ENCODE data around the gene FKBP15. TPM values are rescaled to one million over a fixed set of nuclear protein-coding genes. Genes with fewer than 3 reads are reported as not detected.

FKBP15 gene
- total RNA-seq, 1 experiment from 2014 or later, result 33.5 TPM

DNA sequence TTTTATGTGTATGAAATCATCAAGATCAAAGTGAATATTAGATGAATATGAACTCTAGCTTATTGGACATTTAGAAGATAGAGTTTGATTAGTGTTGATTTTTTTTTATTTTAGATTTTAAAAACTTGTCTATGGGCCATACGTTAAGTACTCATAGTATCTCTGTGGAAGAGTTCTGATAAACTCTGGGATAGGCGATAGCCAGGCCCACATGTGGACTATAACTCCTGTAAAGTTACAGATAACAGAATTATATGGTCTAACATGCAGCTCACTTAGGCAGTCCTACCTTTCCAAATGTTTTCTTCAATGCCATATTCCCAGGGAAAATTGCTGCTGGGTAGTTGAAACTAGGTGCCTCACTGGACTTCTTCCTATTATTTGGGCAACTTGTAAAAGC, 10.6 kb upstream of the FKBP15 start:
- Histone ChIP-seq H3K79me2 (ENCODE audit: low read depth) (no peaks in the 10 kb centered on the region), H3F3A (ENCODE audit: insufficient read depth, low read depth) (peaks cover 4% of the 10 kb centered on the region; the same call in 1 of the 2 replicates), H3K9me3 (ENCODE audit: insufficient read depth, low read depth) (no peaks in the 10 kb centered on the region), H3K4me1 (replicated peaks; ENCODE audit: insufficient read depth) (peaks cover 12% of the 10 kb centered on the region), H3K36me3 (ENCODE audit: low read depth) (no peaks in the 10 kb centered on the region), H3K4me3 (no peak overlapping the region), H3K27me3 (ENCODE audit: insufficient read depth, low read depth) (no peaks in the 10 kb centered on the region), H4K20me1 (ENCODE audit: insufficient read depth) (no peaks in the 10 kb centered on the region), H3K4me2 (no peak overlapping the region), H2AFZ (no peak overlapping the region), H3K27ac (no peak overlapping the region), H3K9me2 (ENCODE audit: insufficient read depth) (no peaks in the 10 kb centered on the region)
- CTCF ChIA-PET, result interaction anchor here (0.6 to 1.1 kb wide), 3 partner anchors 44 to 426 kb away, joined by 3 to 4 read pairs (median 3); partner anchors contain the start of genes CDC26 and PRPF4
- no TSS peak for BruUV-seq (replicated peaks)
- TF ChIP-seq CTCF (conservative IDR thresholded peaks at IDR 0.05) (no peak), EZH2 (IDR thresholded peaks at IDR 0.05; ENCODE audit: low read depth) (no peak)
- no peak for DNase-seq
- POLR2A ChIA-PET (ENCODE audit: unreplicated experiment), result interaction anchor here (0.6 kb wide), 2 partner anchors 144 to 153 kb away, joined by 3 to 29 read pairs; no protein-coding TSS in a partner anchor
- intact Hi-C loops (cut with micrococcal nuclease; ENCODE audit: unreplicated experiment), result no loop called here

- Histone ChIP-seq H3K9me3 (ENCODE audit: insufficient read depth, low read depth) (no peaks in the 10 kb centered on the region), H3K4me2 (no peak overlapping the region), H3K79me2 (ENCODE audit: low read depth) (peaks cover 6% of the 10 kb centered on the region; the same call in 1 of the 2 replicates), H2AFZ (no peak overlapping the region), H3K36me3 (ENCODE audit: low read depth) (0 out of 2 replicates have a peak, but pooled peaks cover 4% of the 10 kb centered on the region), H3K4me1 (replicated peaks; ENCODE audit: insufficient read depth) (peaks cover 15% of the 10 kb centered on the region), H3K27me3 (ENCODE audit: insufficient read depth, low read depth) (no peaks in the 10 kb centered on the region), H3K4me3 (no peak overlapping the region), H3K27ac (no peak overlapping the region), H3K9me2 (ENCODE audit: insufficient read depth) (no peaks in the 10 kb centered on the region), H3F3A (ENCODE audit: insufficient read depth, low read depth) (peaks cover 4% of the 10 kb centered on the region; the same call in 1 of the 2 replicates), H4K20me1 (ENCODE audit: insufficient read depth) (no peaks in the 10 kb centered on the region)
- CTCF ChIA-PET, result no interaction called here
- POLR2A ChIA-PET (ENCODE audit: unreplicated experiment), result no interaction called here
- BruUV-seq (replicated peaks), result no TSS peak
- intact Hi-C loops (cut with micrococcal nuclease; ENCODE audit: unreplicated experiment), result no loop called here
- TF ChIP-seq EZH2 (IDR thresholded peaks at IDR 0.05; ENCODE audit: low read depth), result no peak
- TF ChIP-seq CTCF (conservative IDR thresholded peaks at IDR 0.05), result no peak
- DNase-seq, result no peak
These were observed 7.1 kb upstream of the FKBP15 start for GRCh38 chr9:113228130-113228665.

DNA sequence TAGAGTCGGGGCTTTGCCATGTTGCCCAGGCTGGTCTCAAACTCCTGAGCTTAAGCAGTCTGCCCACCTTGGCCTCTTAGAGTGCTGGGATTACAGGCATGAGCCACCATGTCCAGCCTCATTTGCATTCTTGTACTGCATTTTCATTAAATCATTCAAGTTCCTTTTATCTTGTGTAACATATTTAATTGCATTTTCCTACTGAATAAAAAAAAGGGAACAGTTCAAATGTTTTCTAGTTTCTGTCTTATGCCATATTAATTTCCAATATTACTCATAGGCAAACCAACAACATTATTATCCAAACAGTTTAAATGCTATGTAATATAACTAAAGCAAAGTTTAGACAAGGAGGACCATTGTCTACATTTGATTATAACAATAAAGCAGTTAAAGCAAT, 6.4 kb upstream of the FKBP15 start:
- CTCF ChIA-PET, result no interaction called here
- TF ChIP-seq EZH2 (IDR thresholded peaks at IDR 0.05; ENCODE audit: low read depth) (no peak), CTCF (conservative IDR thresholded peaks at IDR 0.05) (no peak)
- H4K20me1 ChIP-seq (ENCODE audit: insufficient read depth), result no peaks in the 10 kb centered on the region
- BruUV-seq (replicated peaks), result no TSS peak
- no peak for DNase-seq
- peaks cover 14% of the 10 kb centered on the region; the same call in 1 of the 2 replicates for H3K79me2 ChIP-seq (ENCODE audit: low read depth)
- POLR2A ChIA-PET (ENCODE audit: unreplicated experiment), result no interaction called here
- peaks cover 16% of the 10 kb centered on the region for H3K4me1 ChIP-seq (replicated peaks; ENCODE audit: insufficient read depth)
- no peak overlapping the region for H3K27ac ChIP-seq
- no peak overlapping the region for H3K4me2 ChIP-seq
- H3K36me3 ChIP-seq (ENCODE audit: low read depth), result 0 out of 2 replicates have a peak, but pooled peaks cover 4% of the 10 kb centered on the region
- no peak overlapping the region for H2AFZ ChIP-seq
- intact Hi-C loops (cut with micrococcal nuclease; ENCODE audit: unreplicated experiment), result no loop called here
- no peak overlapping the region for H3K4me3 ChIP-seq
- no peaks in the 10 kb centered on the region for H3K9me3 ChIP-seq (ENCODE audit: insufficient read depth, low read depth)
- no peaks in the 10 kb centered on the region for H3K27me3 ChIP-seq (ENCODE audit: insufficient read depth, low read depth)
- H3K9me2 ChIP-seq (ENCODE audit: insufficient read depth), result no peaks in the 10 kb centered on the region
- H3F3A ChIP-seq (ENCODE audit: insufficient read depth, low read depth), result no peaks in the 10 kb centered on the region; the same call in 1 of the 2 replicates
